NCI-H446 (cell line): ENCODE results near the gene RTN4RL1.

Experiments
- DNase-seq, 2 experiments: peaks; one replicate each; lab custom pipeline; 2025; lab: John Stamatoyannopoulos, UW

RTN4RL1 gene

GRCh38 chr17:1894753-1895339 lies 130.3 kb downstream of the RTN4RL1 start:
- DNase-seq = no peak

DNA sequence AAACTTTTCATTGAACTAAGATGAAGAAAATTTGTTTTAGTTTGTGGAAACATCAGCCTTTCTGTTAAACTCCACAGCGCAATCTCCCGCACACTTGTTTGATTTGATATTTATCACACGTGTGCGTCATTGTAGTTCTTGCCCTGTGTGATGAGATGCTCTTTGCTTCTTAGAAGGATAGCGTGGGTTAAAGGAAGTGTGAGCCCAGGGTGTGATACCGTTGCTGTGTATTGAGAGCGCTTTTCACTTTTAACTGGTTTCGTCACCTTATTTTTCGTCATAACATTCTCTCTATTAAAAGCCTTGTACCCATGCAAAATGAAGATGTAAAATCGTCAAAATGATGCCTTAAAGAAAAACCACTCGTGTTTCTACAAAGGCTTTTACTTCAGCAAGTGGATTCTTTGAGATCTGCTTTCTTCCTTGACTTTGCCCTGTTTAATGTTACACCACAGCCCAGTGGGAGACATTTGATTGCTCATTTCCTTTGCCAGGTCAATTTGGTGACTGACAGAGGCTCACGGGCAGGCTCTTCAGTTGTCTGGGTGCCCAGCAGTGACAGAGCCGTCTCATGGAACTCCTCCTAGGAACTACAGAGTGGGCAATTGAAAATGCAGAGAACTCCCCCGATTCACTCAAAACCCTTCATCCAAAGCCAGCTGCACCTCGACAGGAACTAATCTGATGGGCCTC lies 134.2 kb downstream of the RTN4RL1 start:
- DNase-seq = no peak

GRCh38 chr17:1888741-1889140 lies 136.4 kb downstream of the RTN4RL1 start:
- no peak for DNase-seq
